GM12878 (cell line): ENCODE results near the gene MPZL1. TPM values are rescaled to one million over a fixed set of nuclear protein-coding genes. Genes with fewer than 3 reads are reported as not detected.

Source experiments
- ATAC-seq: fragments of 200-7000 bp; cut with Tn5 transposase; 3 replicates; pipeline ENCODE4 v1.9.1; 2020; ENCODE audit warnings: mild to moderate bottlenecking, moderate library complexity
- BruUV-seq: library from RNA; stranded (reverse); fragments of 400-500 nt; replicated peaks from 2 replicates; lab custom pipeline; 2021; lab: Mats Ljungman, UMichigan
- CTCF ChIA-PET: fragments of 300-600 bp; sonication (Branson Sonifier 250); formaldehyde crosslinking; extraction: SDS; loops from one replicate; lab custom pipeline; 2021; ENCODE audit warnings: inconsistent platforms; lab: Yijun Ruan, JAX
- POLR2A ChIA-PET: fragments of 350-600 bp; formaldehyde crosslinking; extraction: SDS; loops from one replicate; lab custom pipeline; 2021; ENCODE audit warnings: inconsistent platforms; lab: Charles Lee
- RAD21 ChIA-PET: fragments of 300-600 bp; sonication (Branson Sonifier 250); formaldehyde crosslinking; loops from one replicate; lab custom pipeline; 2023; ENCODE audit warnings: antibody characterized with exemption; ENCODE audit not compliant: unreplicated experiment; lab: Charles Lee
- SMC1A ChIA-PET: fragments of 300-600 bp; sonication (Branson Sonifier 250); formaldehyde crosslinking; loops from one replicate; lab custom pipeline; 2023; ENCODE audit not compliant: unreplicated experiment, uncharacterized antibody; lab: Charles Lee
- DNase-seq: peaks from one replicate; pipeline ENCODE4 v3.0.0-alpha.2; 2011; ENCODE audit warnings: low read depth, low spot score
- FAIRE-seq: peaks from 3 replicates; lab custom pipeline; 2011; peaks lifted over from hg19 to GRCh38; lab: Jason Lieb, UNC
- H2AFZ ChIP-seq: 2 replicates; pipeline ENCODE4 v1.6.0; 2011; ENCODE audit warnings: low read depth, low read length, control low read depth; ENCODE audit not compliant: control insufficient read depth
- H3K27ac ChIP-seq: 2 replicates; pipeline ENCODE4 v1.5.1; 2011; ENCODE audit warnings: control low read depth; ENCODE audit not compliant: control insufficient read depth, insufficient read depth
- H3K27me3 ChIP-seq, 2 experiments: replicated peaks in 1 of 2; 2 replicates each; pipeline versions ENCODE4 v1.6.0 to v1.6.1; 2011; ENCODE audit warnings: low read length in 1 of 2; ENCODE audit not compliant: control insufficient read depth in 2 of 2, insufficient read depth in 2 of 2
- H3K36me3 ChIP-seq, 2 experiments: 2 replicates each; pipeline ENCODE4 v1.5.1; 2011; ENCODE audit warnings: low read length in 1 of 2; ENCODE audit not compliant: control insufficient read depth in 2 of 2, insufficient read depth in 2 of 2
- H3K4me1 ChIP-seq: 2 replicates; pipeline ENCODE4 v1.6.1; 2011; ENCODE audit warnings: mild to moderate bottlenecking, low read length, moderate library complexity, mixed read lengths; ENCODE audit not compliant: control insufficient read depth, insufficient read depth
- H3K4me2 ChIP-seq: 2 replicates; pipeline ENCODE4 v1.6.0; 2011; ENCODE audit warnings: control low read depth; ENCODE audit not compliant: control insufficient read depth, insufficient read depth
- H3K4me3 ChIP-seq: fragments of 200-600 bp; sonication (generic); 2 replicates; pipeline ENCODE4 v1.5.1; 2016
- H3K79me2 ChIP-seq: 2 replicates; pipeline ENCODE4 v1.6.0; 2011; ENCODE audit warnings: low read length; ENCODE audit not compliant: control insufficient read depth, insufficient read depth
- H3K9ac ChIP-seq: 2 replicates; pipeline ENCODE4 v1.8.0; 2011; ENCODE audit warnings: low read length, control low read depth, mixed read lengths; ENCODE audit not compliant: control insufficient read depth, insufficient read depth
- H3K9me3 ChIP-seq: replicated peaks from 3 replicates; pipeline ENCODE4 v1.5.1; 2011; ENCODE audit warnings: mild to moderate bottlenecking, low read length; ENCODE audit not compliant: control insufficient read depth, insufficient read depth
- H4K20me1 ChIP-seq: 2 replicates; pipeline ENCODE4 v1.6.0; 2011; ENCODE audit not compliant: control insufficient read depth, insufficient read depth
- BCL11A ChIP-seq: IDR thresholded peaks from 2 replicates; pipeline ENCODE4 v1.6.1; 2011; ENCODE audit warnings: low read depth, low read length
- GATAD2B ChIP-seq: fragments of 450-650 bp; conservative IDR thresholded peaks from 2 replicates; pipeline ENCODE4 v1.6.1; 2017; ENCODE audit warnings: low read depth, mild to moderate bottlenecking, moderate library complexity
- HDAC2 ChIP-seq: fragments of 200-600 bp; sonication (generic); IDR thresholded peaks from 2 replicates; pipeline ENCODE4 v1.6.1; 2017
- PML ChIP-seq: IDR thresholded peaks from 2 replicates; pipeline ENCODE4 v1.6.1; 2012; ENCODE audit warnings: low read length, inconsistent platforms
- RFX5 ChIP-seq: IDR thresholded peaks from 2 replicates; pipeline ENCODE4 v1.6.1; 2011; ENCODE audit warnings: low read depth, low read length, improper control_type of control experiment
- RUNX3 ChIP-seq: IDR thresholded peaks from 2 replicates; pipeline ENCODE4 v1.6.1; 2012; ENCODE audit warnings: low read length, inconsistent platforms
- TCF3 ChIP-seq: IDR thresholded peaks from 2 replicates; pipeline ENCODE4 v1.6.1; 2012; ENCODE audit warnings: low read depth, mild to moderate bottlenecking, low read length, borderline replicate concordance; ENCODE audit not compliant: insufficient read depth
- WGBS: methylation state at CpG from one replicate; pipeline ENCODE4 v1.1.6; 2016; ENCODE audit warnings: low lambda C conversion rate; ENCODE audit not compliant: insufficient replicate concordance, insufficient coverage; ENCODE audit errors: missing lambda C conversion rate; 5-methylcytosine and 5-hydroxymethylcytosine counted together
- in situ Hi-C: fragments of 300-500 bp; cut with MboI; formaldehyde crosslinking; loops from 9 replicates; pipeline ENCODE4 v1.14.3; 2018; ENCODE audit warnings: mixed read lengths
- intact Hi-C: fragments of 100-400 bp; cut with micrococcal nuclease; formaldehyde crosslinking; loops from one replicate; pipeline ENCODE4 v1.14.2; 2022; ENCODE audit not compliant: unreplicated experiment
- polyA plus RNA-seq, 11 experiments: library from polyadenylated mRNA; depleted of rRNA in 4 of 11; unstranded in 6 of 11; stranded (reverse) in 5 of 11; fragments of >200 nt; fragmentation: Nextera tagmentation in 4 of 11; fragmentation: Illumina TruSeq in 1 of 11; extraction: Ambion mirVana in 4 of 11; extraction: Trizol in 1 of 11; gene quantifications; 1 replicate in 1 of 11; 2 replicates in 10 of 11; pipeline versions ENCODE4 v1.2.1 to v1.2.3, GENCODE V29; 2011 to 2016; ENCODE audit warnings: inconsistent platforms in 2 of 11, missing spikeins in 2 of 11, low read depth in 1 of 11
- total RNA-seq, 4 experiments: library from RNA; depleted of rRNA in 3 of 4; stranded (reverse); fragments of >200 nt in 3 of 4; fragmentation: Illumina TruSeq in 1 of 4; extraction: Trizol in 1 of 4; gene quantifications; 2 replicates each; pipeline versions ENCODE4 v1.2.1 to v1.2.3, GENCODE V29; 2013 to 2021
- TF ChIP-seq, protein P1 (sequence below): fragments of 450-650 bp; IDR thresholded peaks from 2 replicates; pipeline ENCODE4 v1.6.1; 2017; ENCODE audit warnings: mild to moderate bottlenecking, low read depth, inconsistent platforms; ENCODE audit not compliant: poor library complexity, severe bottlenecking
- TF ChIP-seq, protein P2 (sequence below): fragments of 450-650 bp; IDR thresholded peaks from 2 replicates; pipeline ENCODE4 v1.6.1; 2017; ENCODE audit warnings: borderline replicate concordance
- TF ChIP-seq, protein P3 (sequence below): IDR thresholded peaks from 2 replicates; pipeline ENCODE4 v1.6.1; 2011; ENCODE audit warnings: mild to moderate bottlenecking, low read depth, low read length, moderate library complexity; ENCODE audit not compliant: insufficient replicate concordance
- TF ChIP-seq, protein P4 (sequence below): fragments of 450-650 bp; IDR thresholded peaks from 2 replicates; pipeline ENCODE4 v1.6.1; 2017; ENCODE audit warnings: low read depth, mild to moderate bottlenecking, moderate library complexity
- TF ChIP-seq, protein P5 (sequence below): IDR thresholded peaks from 2 replicates; pipeline ENCODE4 v1.6.1; 2012; ENCODE audit warnings: improper control_type of control experiment, low read depth, low read length; ENCODE audit not compliant: insufficient replicate concordance

MPZL1 gene
- total and polyA plus RNA-seq, 10 of the 15 experiments (the other 5 are each of a cell fraction or from before 2014, with no cell fraction given), result 9.8 to 60.9 (median 45.9) TPM

DNA sequence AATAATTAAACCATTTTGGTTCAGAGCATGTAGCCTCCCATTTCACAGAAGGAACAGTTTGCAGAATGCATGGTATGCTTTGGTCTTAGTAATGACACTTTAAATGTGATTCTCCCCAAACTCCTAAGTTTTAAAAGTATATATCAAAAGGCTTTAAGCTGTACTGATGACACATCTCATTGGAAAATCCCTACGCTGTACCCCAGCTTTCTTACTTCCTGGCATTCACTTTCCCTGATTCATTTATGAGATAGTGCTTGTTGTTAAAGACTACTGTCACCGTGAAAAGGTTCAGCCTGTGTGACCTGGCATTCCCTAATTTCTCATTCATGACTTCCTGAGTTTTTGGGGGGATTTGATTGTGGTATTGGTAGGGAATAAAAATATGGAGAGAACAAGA, 53.4 kb downstream of the MPZL1 start:
- H3K79me2 ChIP-seq, result no peaks in the 10 kb centered on the region
- DNase-seq (no peak), FAIRE-seq (no peak)
- H3K4me2 ChIP-seq, result no peak overlapping the region
- ChIA-PET RAD21 (interaction anchor here (1.3 kb wide), 1 partner anchor 55 kb away, joined by 3 read pairs; no protein-coding TSS in a partner anchor), POLR2A (interaction anchor here (1.3 kb wide), 1 partner anchor 13 kb away, joined by 4 read pairs; no protein-coding TSS in a partner anchor), SMC1A (interaction anchor here (0.5 to 1.7 kb wide), 2 partner anchors 12 to 422 kb away, joined by 3 to 4 read pairs; no protein-coding TSS in a partner anchor)
- intact Hi-C loops, result no loop called here
- H4K20me1 ChIP-seq, result no peaks in the 10 kb centered on the region
- no peak overlapping the region for H3K4me3 ChIP-seq
- peaks cover 13 to 28% of the 10 kb centered on the region in 2 experiments for H3K36me3 ChIP-seq
- H3K9me3 ChIP-seq, result no peaks in the 10 kb centered on the region
- H3K9ac ChIP-seq, result no peak overlapping the region
- no peaks in the 10 kb centered on the region for H3K4me1 ChIP-seq
- H3K27ac ChIP-seq, result no peak overlapping the region
- H2AFZ ChIP-seq, result no peak overlapping the region
- 22% methylated on average over 2 of the region's 2 CpGs for WGBS
- H3K27me3 ChIP-seq, result no peaks in the 10 kb centered on the region
- TF ChIP-seq, protein P1, sequence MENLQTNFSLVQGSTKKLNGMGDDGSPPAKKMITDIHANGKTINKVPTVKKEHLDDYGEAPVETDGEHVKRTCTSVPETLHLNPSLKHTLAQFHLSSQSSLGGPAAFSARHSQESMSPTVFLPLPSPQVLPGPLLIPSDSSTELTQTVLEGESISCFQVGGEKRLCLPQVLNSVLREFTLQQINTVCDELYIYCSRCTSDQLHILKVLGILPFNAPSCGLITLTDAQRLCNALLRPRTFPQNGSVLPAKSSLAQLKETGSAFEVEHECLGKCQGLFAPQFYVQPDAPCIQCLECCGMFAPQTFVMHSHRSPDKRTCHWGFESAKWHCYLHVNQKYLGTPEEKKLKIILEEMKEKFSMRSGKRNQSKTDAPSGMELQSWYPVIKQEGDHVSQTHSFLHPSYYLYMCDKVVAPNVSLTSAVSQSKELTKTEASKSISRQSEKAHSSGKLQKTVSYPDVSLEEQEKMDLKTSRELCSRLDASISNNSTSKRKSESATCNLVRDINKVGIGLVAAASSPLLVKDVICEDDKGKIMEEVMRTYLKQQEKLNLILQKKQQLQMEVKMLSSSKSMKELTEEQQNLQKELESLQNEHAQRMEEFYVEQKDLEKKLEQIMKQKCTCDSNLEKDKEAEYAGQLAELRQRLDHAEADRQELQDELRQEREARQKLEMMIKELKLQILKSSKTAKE, result no peak
- no peak for TF ChIP-seq HDAC2
- no peak for TF ChIP-seq BCL11A
- no peak for TF ChIP-seq RUNX3
- no peak for TF ChIP-seq RFX5
- TF ChIP-seq TCF3, result no peak
- TF ChIP-seq PML, result no peak
- TF ChIP-seq, protein P2, sequence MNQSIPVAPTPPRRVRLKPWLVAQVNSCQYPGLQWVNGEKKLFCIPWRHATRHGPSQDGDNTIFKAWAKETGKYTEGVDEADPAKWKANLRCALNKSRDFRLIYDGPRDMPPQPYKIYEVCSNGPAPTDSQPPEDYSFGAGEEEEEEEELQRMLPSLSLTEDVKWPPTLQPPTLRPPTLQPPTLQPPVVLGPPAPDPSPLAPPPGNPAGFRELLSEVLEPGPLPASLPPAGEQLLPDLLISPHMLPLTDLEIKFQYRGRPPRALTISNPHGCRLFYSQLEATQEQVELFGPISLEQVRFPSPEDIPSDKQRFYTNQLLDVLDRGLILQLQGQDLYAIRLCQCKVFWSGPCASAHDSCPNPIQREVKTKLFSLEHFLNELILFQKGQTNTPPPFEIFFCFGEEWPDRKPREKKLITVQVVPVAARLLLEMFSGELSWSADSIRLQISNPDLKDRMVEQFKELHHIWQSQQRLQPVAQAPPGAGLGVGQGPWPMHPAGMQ, result no peak
- no peak for TF ChIP-seq GATAD2B
- TF ChIP-seq, protein P3, sequence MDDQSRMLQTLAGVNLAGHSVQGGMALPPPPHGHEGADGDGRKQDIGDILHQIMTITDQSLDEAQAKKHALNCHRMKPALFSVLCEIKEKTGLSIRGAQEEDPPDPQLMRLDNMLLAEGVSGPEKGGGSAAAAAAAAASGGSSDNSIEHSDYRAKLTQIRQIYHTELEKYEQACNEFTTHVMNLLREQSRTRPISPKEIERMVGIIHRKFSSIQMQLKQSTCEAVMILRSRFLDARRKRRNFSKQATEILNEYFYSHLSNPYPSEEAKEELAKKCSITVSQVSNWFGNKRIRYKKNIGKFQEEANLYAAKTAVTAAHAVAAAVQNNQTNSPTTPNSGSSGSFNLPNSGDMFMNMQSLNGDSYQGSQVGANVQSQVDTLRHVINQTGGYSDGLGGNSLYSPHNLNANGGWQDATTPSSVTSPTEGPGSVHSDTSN, result no peak
- TF ChIP-seq, protein P4, sequence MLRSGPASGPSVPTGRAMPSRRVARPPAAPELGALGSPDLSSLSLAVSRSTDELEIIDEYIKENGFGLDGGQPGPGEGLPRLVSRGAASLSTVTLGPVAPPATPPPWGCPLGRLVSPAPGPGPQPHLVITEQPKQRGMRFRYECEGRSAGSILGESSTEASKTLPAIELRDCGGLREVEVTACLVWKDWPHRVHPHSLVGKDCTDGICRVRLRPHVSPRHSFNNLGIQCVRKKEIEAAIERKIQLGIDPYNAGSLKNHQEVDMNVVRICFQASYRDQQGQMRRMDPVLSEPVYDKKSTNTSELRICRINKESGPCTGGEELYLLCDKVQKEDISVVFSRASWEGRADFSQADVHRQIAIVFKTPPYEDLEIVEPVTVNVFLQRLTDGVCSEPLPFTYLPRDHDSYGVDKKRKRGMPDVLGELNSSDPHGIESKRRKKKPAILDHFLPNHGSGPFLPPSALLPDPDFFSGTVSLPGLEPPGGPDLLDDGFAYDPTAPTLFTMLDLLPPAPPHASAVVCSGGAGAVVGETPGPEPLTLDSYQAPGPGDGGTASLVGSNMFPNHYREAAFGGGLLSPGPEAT, result no peak
- TF ChIP-seq, protein P5, sequence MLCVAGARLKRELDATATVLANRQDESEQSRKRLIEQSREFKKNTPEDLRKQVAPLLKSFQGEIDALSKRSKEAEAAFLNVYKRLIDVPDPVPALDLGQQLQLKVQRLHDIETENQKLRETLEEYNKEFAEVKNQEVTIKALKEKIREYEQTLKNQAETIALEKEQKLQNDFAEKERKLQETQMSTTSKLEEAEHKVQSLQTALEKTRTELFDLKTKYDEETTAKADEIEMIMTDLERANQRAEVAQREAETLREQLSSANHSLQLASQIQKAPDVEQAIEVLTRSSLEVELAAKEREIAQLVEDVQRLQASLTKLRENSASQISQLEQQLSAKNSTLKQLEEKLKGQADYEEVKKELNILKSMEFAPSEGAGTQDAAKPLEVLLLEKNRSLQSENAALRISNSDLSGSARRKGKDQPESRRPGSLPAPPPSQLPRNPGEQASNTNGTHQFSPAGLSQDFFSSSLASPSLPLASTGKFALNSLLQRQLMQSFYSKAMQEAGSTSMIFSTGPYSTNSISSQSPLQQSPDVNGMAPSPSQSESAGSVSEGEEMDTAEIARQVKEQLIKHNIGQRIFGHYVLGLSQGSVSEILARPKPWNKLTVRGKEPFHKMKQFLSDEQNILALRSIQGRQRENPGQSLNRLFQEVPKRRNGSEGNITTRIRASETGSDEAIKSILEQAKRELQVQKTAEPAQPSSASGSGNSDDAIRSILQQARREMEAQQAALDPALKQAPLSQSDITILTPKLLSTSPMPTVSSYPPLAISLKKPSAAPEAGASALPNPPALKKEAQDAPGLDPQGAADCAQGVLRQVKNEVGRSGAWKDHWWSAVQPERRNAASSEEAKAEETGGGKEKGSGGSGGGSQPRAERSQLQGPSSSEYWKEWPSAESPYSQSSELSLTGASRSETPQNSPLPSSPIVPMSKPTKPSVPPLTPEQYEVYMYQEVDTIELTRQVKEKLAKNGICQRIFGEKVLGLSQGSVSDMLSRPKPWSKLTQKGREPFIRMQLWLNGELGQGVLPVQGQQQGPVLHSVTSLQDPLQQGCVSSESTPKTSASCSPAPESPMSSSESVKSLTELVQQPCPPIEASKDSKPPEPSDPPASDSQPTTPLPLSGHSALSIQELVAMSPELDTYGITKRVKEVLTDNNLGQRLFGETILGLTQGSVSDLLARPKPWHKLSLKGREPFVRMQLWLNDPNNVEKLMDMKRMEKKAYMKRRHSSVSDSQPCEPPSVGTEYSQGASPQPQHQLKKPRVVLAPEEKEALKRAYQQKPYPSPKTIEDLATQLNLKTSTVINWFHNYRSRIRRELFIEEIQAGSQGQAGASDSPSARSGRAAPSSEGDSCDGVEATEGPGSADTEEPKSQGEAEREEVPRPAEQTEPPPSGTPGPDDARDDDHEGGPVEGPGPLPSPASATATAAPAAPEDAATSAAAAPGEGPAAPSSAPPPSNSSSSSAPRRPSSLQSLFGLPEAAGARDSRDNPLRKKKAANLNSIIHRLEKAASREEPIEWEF, result no peak
- TF ChIP-seq, all 136 proteins: peak for 0
- no peak for ATAC-seq
- BruUV-seq, result no TSS peak
- in situ Hi-C loops, result no loop called here
- CTCF ChIA-PET, result interaction anchor here (0.7 kb wide), 1 partner anchor 307 kb away, joined by 6 read pairs; no protein-coding TSS in a partner anchor
